Mesenchymal stem cell (in vitro differentiated cells and primary cell): ENCODE results near the gene TLE5.

Experiments used
- DNase-seq: peaks from one replicate; pipeline ENCODE4 v3.0.0-alpha.2; 2013
- H2AFZ ChIP-seq: one replicate; pipeline ENCODE4 v1.6.1; 2013; ENCODE audit warnings: low read depth, mild to moderate bottlenecking, control low read depth, inconsistent platforms, low read length, moderate library complexity
- H2AK5ac ChIP-seq: 2 replicates; pipeline ENCODE4 v1.6.1; 2013; ENCODE audit warnings: low read length, moderate library complexity, mild to moderate bottlenecking, inconsistent platforms; ENCODE audit not compliant: severe bottlenecking
- H2BK120ac ChIP-seq: one replicate; pipeline ENCODE4 v1.6.1; 2013; ENCODE audit warnings: low read depth, mild to moderate bottlenecking, inconsistent platforms, low read length, moderate library complexity
- H2BK12ac ChIP-seq, 2 experiments: one replicate each; pipeline ENCODE4 v1.6.1; 2013; ENCODE audit warnings: inconsistent platforms in 2 of 2, low read length in 2 of 2, mild to moderate bottlenecking in 2 of 2, moderate library complexity in 2 of 2, control low read depth in 1 of 2
- H2BK15ac ChIP-seq: one replicate; pipeline ENCODE4 v1.6.1; 2013; ENCODE audit warnings: mild to moderate bottlenecking, low read depth, inconsistent platforms; ENCODE audit not compliant: poor library complexity, severe bottlenecking
- H2BK5ac ChIP-seq: 2 replicates; pipeline ENCODE4 v1.6.1; 2013; ENCODE audit warnings: low read depth, mild to moderate bottlenecking, low read length, control low read depth, inconsistent platforms; ENCODE audit not compliant: poor library complexity, severe bottlenecking
- H3K14ac ChIP-seq, 2 experiments: one replicate each; pipeline ENCODE4 v1.6.1; 2013; ENCODE audit warnings: inconsistent platforms in 2 of 2, low read length in 2 of 2, control low read depth in 1 of 2, mild to moderate bottlenecking in 1 of 2, moderate library complexity in 1 of 2
- H3K18ac ChIP-seq, 2 experiments: one replicate each; pipeline ENCODE4 v1.6.1; 2013; ENCODE audit warnings: inconsistent platforms in 2 of 2, low read length in 2 of 2, control low read depth in 1 of 2, low read depth in 1 of 2, mild to moderate bottlenecking in 1 of 2
- H3K23ac ChIP-seq, 2 experiments: one replicate each; pipeline ENCODE4 v1.6.1; 2013; ENCODE audit warnings: inconsistent platforms in 2 of 2, low read length in 2 of 2, mild to moderate bottlenecking in 2 of 2, moderate library complexity in 2 of 2, control low read depth in 1 of 2
- H3K27ac ChIP-seq: 2 replicates; pipeline ENCODE4 v1.5.1; 2013; ENCODE audit warnings: mild to moderate bottlenecking, moderate library complexity, low read length, control low read depth, inconsistent platforms; ENCODE audit not compliant: poor library complexity, severe bottlenecking
- H3K27me3 ChIP-seq, 2 experiments: 2 replicates each; pipeline versions ENCODE4 v1.6.1 to v1.7.0; 2013; ENCODE audit warnings: low read length in 2 of 2, mild to moderate bottlenecking in 2 of 2, moderate library complexity in 2 of 2, control low read depth in 1 of 2, inconsistent platforms in 1 of 2; ENCODE audit not compliant: control insufficient read depth in 1 of 2, insufficient read depth in 1 of 2
- H3K36me3 ChIP-seq, 2 experiments: 2 replicates each; pipeline versions ENCODE4 v1.6.1 to v1.7.0; 2013; ENCODE audit warnings: low read length in 2 of 2, control low read depth in 1 of 2, inconsistent platforms in 1 of 2, low read depth in 1 of 2, mild to moderate bottlenecking in 1 of 2; ENCODE audit not compliant: insufficient read depth in 2 of 2, control insufficient read depth in 1 of 2
- H3K4ac ChIP-seq, 2 experiments: one replicate each; pipeline ENCODE4 v1.6.1; 2013; ENCODE audit warnings: inconsistent platforms in 2 of 2, low read length in 2 of 2, mild to moderate bottlenecking in 2 of 2, moderate library complexity in 2 of 2, control low read depth in 1 of 2, low read depth in 1 of 2
- H3K4me1 ChIP-seq: 2 replicates; pipeline ENCODE4 v1.6.1; 2013; ENCODE audit warnings: low read depth, low read length, control low read depth; ENCODE audit not compliant: control insufficient read depth, insufficient read depth
- H3K4me2 ChIP-seq: 2 replicates; pipeline ENCODE4 v1.6.1; 2013; ENCODE audit warnings: low read length, mild to moderate bottlenecking, inconsistent platforms; ENCODE audit not compliant: poor library complexity, severe bottlenecking
- H3K4me3 ChIP-seq, 2 experiments: 2 replicates each; pipeline versions ENCODE4 v1.5.1 to v1.7.0; 2013; ENCODE audit warnings: low read length in 2 of 2, mild to moderate bottlenecking in 2 of 2, control low read depth in 1 of 2, low read depth in 1 of 2; ENCODE audit not compliant: insufficient read depth in 1 of 2
- H3K79me1 ChIP-seq: replicated peaks from 2 replicates; pipeline ENCODE4 v1.6.1; 2013; ENCODE audit warnings: mild to moderate bottlenecking, control low read depth, low read length, inconsistent platforms; ENCODE audit not compliant: poor library complexity, severe bottlenecking
- H3K9ac ChIP-seq: 2 replicates; pipeline ENCODE4 v1.7.0; 2013; ENCODE audit warnings: mild to moderate bottlenecking, low read length, moderate library complexity
- H3K9me3 ChIP-seq: 2 replicates; pipeline ENCODE4 v1.7.0; 2013; ENCODE audit warnings: mild to moderate bottlenecking, low read length; ENCODE audit not compliant: control insufficient read depth
- H4K8ac ChIP-seq: one replicate; pipeline ENCODE4 v1.6.1; 2013; ENCODE audit warnings: inconsistent platforms, mild to moderate bottlenecking, low read length, moderate library complexity
- H4K91ac ChIP-seq: one replicate; pipeline ENCODE4 v1.6.1; 2013; ENCODE audit warnings: mild to moderate bottlenecking, low read length, inconsistent platforms
- WGBS: methylation state at CpG from one replicate; pipeline ENCODE4 v1.1.7; 2013; ENCODE audit warnings: mixed read lengths; 5-methylcytosine and 5-hydroxymethylcytosine counted together

Gene TLE5

GRCh38 chr19:3041761-3042620 is 20.3 kb downstream of the TLE5 start:
- Histone ChIP-seq H4K91ac (peak overlapping the region; percentile 57), H3K9ac (no peak overlapping the region), H2BK120ac (peak overlapping the region; percentile 64), H3K36me3 (no peaks in the 10 kb centered on the region), H2AK5ac (no peak overlapping the region), H3K23ac (no peak overlapping the region), H3K27me3 (peaks cover 0 to 5% of the 10 kb centered on the region in 2 experiments), H4K8ac (peak overlapping the region; percentile 97), H3K4me2 (no peak overlapping the region), H3K4me3 (no peak overlapping the region), H2BK12ac (peak overlapping the region in 1 of 2 experiments; percentile 80), H2AFZ (no peak overlapping the region), H3K18ac (peak overlapping the region; percentile 75 to 88), H3K9me3 (no peaks in the 10 kb centered on the region), H3K4me1 (peaks cover 16% of the 10 kb centered on the region), H2BK15ac (peak overlapping the region; percentile 35), H3K4ac (peak overlapping the region; percentile 49 to 91), H2BK5ac (no peak overlapping the region), H3K27ac (no peak overlapping the region), H3K79me1 (no peaks in the 10 kb centered on the region), H3K14ac (peak overlapping the region in 1 of 2 experiments; percentile 36)
- 25% methylated on average over 38 of the region's 40 CpGs for WGBS
- DNase-seq, result no peak

GRCh38 chr19:3041327-3041726 is 21.0 kb downstream of the TLE5 start:
- WGBS, result 66% methylated on average over 12 of the region's 12 CpGs
- H2BK120ac ChIP-seq, result no peak overlapping the region

GRCh38 chr19:3039641-3040077 is 22.6 kb downstream of the TLE5 start:
- Histone ChIP-seq H4K8ac (no peak overlapping the region), H2AFZ (no peak overlapping the region), H3K9ac (no peak overlapping the region), H3K36me3 (no peaks in the 10 kb centered on the region), H3K18ac (no peak overlapping the region), H3K27me3 (peaks cover 0 to 5% of the 10 kb centered on the region in 2 experiments), H2AK5ac (no peak overlapping the region), H3K79me1 (no peaks in the 10 kb centered on the region), H2BK5ac (no peak overlapping the region), H3K9me3 (no peaks in the 10 kb centered on the region), H2BK15ac (no peak overlapping the region), H2BK12ac (peak overlapping the region in 1 of 2 experiments; percentile 7), H4K91ac (no peak overlapping the region), H3K4me2 (no peak overlapping the region), H3K4ac (peak overlapping the region in 1 of 2 experiments; percentile 47), H3K4me3 (no peak overlapping the region), H3K14ac (no peak overlapping the region), H3K23ac (no peak overlapping the region), H3K4me1 (peaks cover 26% of the 10 kb centered on the region), H3K27ac (no peak overlapping the region), H2BK120ac (no peak overlapping the region)
- DNase-seq, result no peak
- WGBS, result 85% methylated on average over 17 of the region's 17 CpGs

More at GRCh38 chr19:3041327-3041726, 21.0 kb downstream of the TLE5 start:
- no peak overlapping the region for H3K4me2 ChIP-seq
- no peak overlapping the region for H3K27ac ChIP-seq
- peaks cover 19% of the 10 kb centered on the region for H3K4me1 ChIP-seq
- peak overlapping the region in 1 of 2 experiments; percentile 91 for H3K4ac ChIP-seq
- no peak overlapping the region for H3K14ac ChIP-seq
- H4K8ac ChIP-seq, result peak overlapping the region; percentile 97
- H3K23ac ChIP-seq, result no peak overlapping the region
- no peak overlapping the region for H3K4me3 ChIP-seq
- no peak overlapping the region for H2AFZ ChIP-seq
- no peak overlapping the region for H3K9ac ChIP-seq
- no peaks in the 10 kb centered on the region for H3K9me3 ChIP-seq
- H2BK15ac ChIP-seq, result no peak overlapping the region
- H3K79me1 ChIP-seq, result no peaks in the 10 kb centered on the region
- H4K91ac ChIP-seq, result peak overlapping the region; percentile 57
- no peak for DNase-seq
- H3K18ac ChIP-seq, result peak overlapping the region in 1 of 2 experiments; percentile 88
- H2AK5ac ChIP-seq, result no peak overlapping the region
- peak overlapping the region in 1 of 2 experiments; percentile 80 for H2BK12ac ChIP-seq
- no peak overlapping the region for H2BK5ac ChIP-seq
- H3K27me3 ChIP-seq, result peaks cover 0 to 5% of the 10 kb centered on the region in 2 experiments
- no peaks in the 10 kb centered on the region for H3K36me3 ChIP-seq

GRCh38 chr19:3039125-3039524 is 23.2 kb downstream of the TLE5 start:
- Histone ChIP-seq H3K36me3 (no peaks in the 10 kb centered on the region), H4K8ac (no peak overlapping the region), H3K4ac (no peak overlapping the region), H4K91ac (no peak overlapping the region), H3K4me1 (peaks cover 29% of the 10 kb centered on the region), H2AFZ (no peak overlapping the region), H3K14ac (no peak overlapping the region), H3K18ac (no peak overlapping the region), H2AK5ac (no peak overlapping the region), H2BK5ac (no peak overlapping the region), H3K4me2 (no peak overlapping the region), H3K9me3 (no peaks in the 10 kb centered on the region), H3K9ac (no peak overlapping the region), H3K27ac (no peak overlapping the region), H2BK12ac (peak overlapping the region in 1 of 2 experiments; percentile 7), H3K23ac (no peak overlapping the region), H3K27me3 (peaks cover 0 to 9% of the 10 kb centered on the region in 2 experiments), H2BK15ac (no peak overlapping the region), H2BK120ac (no peak overlapping the region), H3K79me1 (no peaks in the 10 kb centered on the region), H3K4me3 (no peak overlapping the region)
- DNase-seq, result no peak
- 81% methylated on average over 5 of the region's 5 CpGs for WGBS
